HepG2 (cell line): ENCODE measurements around the gene ANKRD6. TPM values are rescaled to one million over a fixed set of nuclear protein-coding genes. Genes with fewer than 3 reads are reported as not detected.
A peak's percentile ranks its signal among the peaks of the same experiment; 100 is the strongest.

ENCODE experiments used
- ATAC-seq: fragments of 200-7000 bp; cut with Tn5 transposase; 3 replicates; pipeline ENCODE4 v1.9.1; 2020; ENCODE audit warnings: mild to moderate bottlenecking, moderate library complexity
- BruUV-seq: library from RNA; stranded (reverse); fragments of 400-500 nt; replicated peaks from 2 replicates; lab custom pipeline; 2021; lab: Mats Ljungman, UMichigan
- CTCF ChIA-PET: fragments of 300-600 bp; formaldehyde crosslinking; extraction: SDS; loops from one replicate; lab custom pipeline; 2021; ENCODE audit warnings: low total read pairs, inconsistent platforms, low intra/inter-chr PET ratio; lab: Yijun Ruan, JAX
- POLR2A ChIA-PET: fragments of 350-600 bp; sonication (Branson Sonifier 250); formaldehyde crosslinking; loops from one replicate; lab custom pipeline; 2020; ENCODE audit warnings: antibody characterized with exemption, inconsistent platforms; lab: Yijun Ruan, JAX
- DNase-seq: peaks from one replicate; pipeline ENCODE4 v3.0.0-alpha.2; 2015; ENCODE audit warnings: low spot score
- FAIRE-seq: peaks from 3 replicates; lab custom pipeline; 2011; peaks lifted over from hg19 to GRCh38; lab: Jason Lieb, UNC
- H2AFZ ChIP-seq: one replicate; pipeline ENCODE4 v1.6.1; 2011; ENCODE audit warnings: low read length, inconsistent platforms
- H3K27ac ChIP-seq: fragments of 300-600 bp; 3 replicates; pipeline ENCODE4 v1.8.0; 2011; ENCODE audit warnings: mixed run types, mild to moderate bottlenecking, mixed read lengths, low read length, inconsistent platforms; ENCODE audit not compliant: insufficient read depth; ENCODE audit errors: extremely low read length
- H3K27me3 ChIP-seq, 2 experiments: fragments of 200-600 bp in 1 of 2; 2 replicates in 1 of 2; 3 replicates in 1 of 2; pipeline versions ENCODE4 v1.6.0 to v1.8.0; 2011; ENCODE audit warnings: low read length in 2 of 2, mild to moderate bottlenecking in 2 of 2, moderate library complexity in 2 of 2, inconsistent platforms in 1 of 2; ENCODE audit not compliant: insufficient read depth in 2 of 2, control insufficient read depth in 1 of 2
- H3K36me3 ChIP-seq, 2 experiments: fragments of 200-600 bp in 1 of 2; replicated peaks in 1 of 2; 2 replicates in 1 of 2; 3 replicates in 1 of 2; pipeline versions ENCODE4 v1.5.1 to v1.8.0; 2011; ENCODE audit warnings: low read length in 2 of 2, inconsistent platforms in 1 of 2; ENCODE audit not compliant: insufficient read depth in 2 of 2, control insufficient read depth in 1 of 2
- H3K4me1 ChIP-seq: 2 replicates; pipeline ENCODE4 v1.5.1; 2012; ENCODE audit warnings: low read length, inconsistent platforms; ENCODE audit not compliant: insufficient read depth
- H3K4me2 ChIP-seq: 2 replicates; pipeline ENCODE4 v1.6.0; 2011; ENCODE audit warnings: low read depth, low read length, inconsistent platforms
- H3K4me3 ChIP-seq, 3 experiments: fragments of 200-600 bp in 1 of 3; sonication (generic), shearing (Covaris generic) in 1 of 3; replicated peaks in 1 of 3; 2 replicates each; pipeline ENCODE4 v1.5.1; 2011 to 2016; ENCODE audit warnings: low read length in 3 of 3, inconsistent platforms in 2 of 3, low read depth in 2 of 3, mild to moderate bottlenecking in 2 of 3, control low read depth in 1 of 3, mixed read lengths in 1 of 3; ENCODE audit not compliant: insufficient read depth in 1 of 3
- H3K79me2 ChIP-seq: one replicate; pipeline ENCODE4 v1.6.1; 2011; ENCODE audit warnings: low read length, inconsistent platforms; ENCODE audit not compliant: insufficient read depth
- H3K9ac ChIP-seq: 2 replicates; pipeline ENCODE4 v1.6.0; 2011; ENCODE audit warnings: mild to moderate bottlenecking, low read depth, low read length, inconsistent platforms; ENCODE audit not compliant: insufficient read depth
- H3K9me3 ChIP-seq: 2 replicates; pipeline ENCODE4 v1.5.1; 2012; ENCODE audit warnings: mild to moderate bottlenecking, low read length
- H4K20me1 ChIP-seq: 2 replicates; pipeline ENCODE4 v1.6.0; 2011; ENCODE audit warnings: inconsistent platforms, mild to moderate bottlenecking, low read length, moderate library complexity; ENCODE audit not compliant: insufficient read depth
- MAFF ChIP-seq: IDR thresholded peaks from 2 replicates; pipeline ENCODE4 v1.6.1; 2011; ENCODE audit warnings: low read depth, low read length, improper control_type of control experiment
- MAFK ChIP-seq, 2 experiments: IDR thresholded peaks in 1 of 2; conservative IDR thresholded peaks in 1 of 2; 2 replicates each; pipeline ENCODE4 v1.6.1; 2011; ENCODE audit warnings: improper control_type of control experiment in 2 of 2, low read length in 2 of 2
- TBP ChIP-seq: sonication (generic); formaldehyde crosslinking; IDR thresholded peaks from 2 replicates; pipeline ENCODE4 v1.5.0; 2020; ENCODE audit warnings: missing genetic modification reagents
- ZBTB26 ChIP-seq: IDR thresholded peaks from 2 replicates; pipeline ENCODE4 v1.6.1; 2016; ENCODE audit warnings: missing compliant biosample characterization, missing genetic modification reagents, borderline replicate concordance
- ZC3H4 ChIP-seq: sonication (generic); formaldehyde crosslinking; IDR thresholded peaks from 2 replicates; pipeline ENCODE4 v1.4.0; 2020; ENCODE audit warnings: missing genetic modification reagents, borderline replicate concordance
- ZFP41 ChIP-seq: sonication (generic); formaldehyde crosslinking; IDR thresholded peaks from 2 replicates; pipeline ENCODE4 v1.4.0; 2020; ENCODE audit warnings: mild to moderate bottlenecking, missing genetic modification reagents, borderline replicate concordance
- ZNF180 ChIP-seq: sonication (generic); formaldehyde crosslinking; IDR thresholded peaks from 2 replicates; pipeline ENCODE4 v1.4.0; 2020; ENCODE audit warnings: low read depth, missing genetic modification reagents, borderline replicate concordance
- WGBS: methylation state at CpG from one replicate; pipeline ENCODE4 v1.1.6; 2017; ENCODE audit warnings: low lambda C conversion rate; 5-methylcytosine and 5-hydroxymethylcytosine counted together
- in situ Hi-C: cut with HindIII; loops from 2 replicates; pipeline ENCODE4 v1.10.0; 2017; ENCODE audit warnings: low pct_unique_long_range_greater_than_20kb; ENCODE audit not compliant: extremely low pct_ligation_motif_present
- intact Hi-C: fragments of 100-400 bp; cut with micrococcal nuclease; formaldehyde crosslinking; loops from one replicate; pipeline ENCODE4 v1.10.0; 2022; ENCODE audit not compliant: unreplicated experiment
- polyA plus RNA-seq, 8 experiments: library from polyadenylated mRNA; depleted of rRNA in 3 of 8; stranded (reverse) in 7 of 8; unstranded in 1 of 8; fragments of >200 nt; fragmentation: Illumina TruSeq in 4 of 8; extraction: Trizol in 4 of 8; gene quantifications; 2 replicates each; pipeline versions ENCODE4 v1.2.1 to v1.2.3, GENCODE V29; 2011 to 2016; ENCODE audit warnings: low read depth in 4 of 8, missing spikeins in 1 of 8, mixed read lengths in 1 of 8; ENCODE audit not compliant: insufficient read depth in 1 of 8
- total RNA-seq, 5 experiments: library from RNA; depleted of rRNA; stranded (reverse); fragments of >200 nt; fragmentation: Illumina TruSeq; extraction: Trizol; gene quantifications; 2 replicates each; pipeline ENCODE4 v1.2.3, GENCODE V29; 2016; ENCODE audit warnings: low read depth in 1 of 5

Gene ANKRD6
- total and polyA plus RNA-seq, 2 of the 13 experiments (the other 11 are each of a cell fraction or from before 2014, with no cell fraction given), result 0.18 to 0.36 TPM

- H3K36me3 ChIP-seq, result peaks cover 30 to 82% of the 10 kb centered on the region in 2 experiments
- H3K4me3 ChIP-seq, result no peak overlapping the region
- DNase-seq (no peak), ATAC-seq (no peak), FAIRE-seq (no peak)
- no peaks in the 10 kb centered on the region for H3K27me3 ChIP-seq
- intact Hi-C loops (no loop called here), in situ Hi-C loops (no loop called here)
- 95% methylated on average over 13 of the region's 13 CpGs for WGBS
- ChIA-PET CTCF (no interaction called here), POLR2A (no interaction called here)
- no peak overlapping the region for H3K27ac ChIP-seq
- H3K4me1 ChIP-seq, result no peaks in the 10 kb centered on the region
- no peak overlapping the region for H3K4me2 ChIP-seq
- H3K9ac ChIP-seq, result no peak overlapping the region
- no peaks in the 10 kb centered on the region for H4K20me1 ChIP-seq
- H3K9me3 ChIP-seq, result no peaks in the 10 kb centered on the region
- H3K79me2 ChIP-seq, result no peaks in the 10 kb centered on the region
- H2AFZ ChIP-seq, result no peak overlapping the region
- BruUV-seq, result no TSS peak
- no peak for TF ChIP-seq ZFP41 (CRISPR knock-in tag)
- no peak for TF ChIP-seq ZBTB26
- TF ChIP-seq MAFK (conservative IDR thresholded peaks at IDR 0.05 in 1 of 2, IDR thresholded peaks at IDR 0.05 in 1 of 2; ENCODE audit: low read length in 2 of 2), result peak; percentile 80 to 81
- peak; percentile 56 for TF ChIP-seq MAFF
- TF ChIP-seq ZNF180 (CRISPR knock-in tag), result no peak
- no peak for TF ChIP-seq ZC3H4 (CRISPR knock-in tag)
- no peak for TF ChIP-seq TBP (CRISPR knock-in tag)
Measured at GRCh38 chr6:89657445-89658158, 224.7 kb downstream of the ANKRD6 start.
